SH-SY5Y (cell line): ENCODE measurements around the gene ENDOG.

Source experiments
- GATA2 ChIP-seq: IDR thresholded peaks from 2 replicates; pipeline ENCODE4 v1.6.1; 2011; ENCODE audit warnings: mild to moderate bottlenecking, low read depth, low read length
- GATA3 ChIP-seq: IDR thresholded peaks from 2 replicates; pipeline ENCODE4 v1.6.1; 2011; ENCODE audit warnings: low read depth, mild to moderate bottlenecking, low read length, moderate library complexity

DNA sequence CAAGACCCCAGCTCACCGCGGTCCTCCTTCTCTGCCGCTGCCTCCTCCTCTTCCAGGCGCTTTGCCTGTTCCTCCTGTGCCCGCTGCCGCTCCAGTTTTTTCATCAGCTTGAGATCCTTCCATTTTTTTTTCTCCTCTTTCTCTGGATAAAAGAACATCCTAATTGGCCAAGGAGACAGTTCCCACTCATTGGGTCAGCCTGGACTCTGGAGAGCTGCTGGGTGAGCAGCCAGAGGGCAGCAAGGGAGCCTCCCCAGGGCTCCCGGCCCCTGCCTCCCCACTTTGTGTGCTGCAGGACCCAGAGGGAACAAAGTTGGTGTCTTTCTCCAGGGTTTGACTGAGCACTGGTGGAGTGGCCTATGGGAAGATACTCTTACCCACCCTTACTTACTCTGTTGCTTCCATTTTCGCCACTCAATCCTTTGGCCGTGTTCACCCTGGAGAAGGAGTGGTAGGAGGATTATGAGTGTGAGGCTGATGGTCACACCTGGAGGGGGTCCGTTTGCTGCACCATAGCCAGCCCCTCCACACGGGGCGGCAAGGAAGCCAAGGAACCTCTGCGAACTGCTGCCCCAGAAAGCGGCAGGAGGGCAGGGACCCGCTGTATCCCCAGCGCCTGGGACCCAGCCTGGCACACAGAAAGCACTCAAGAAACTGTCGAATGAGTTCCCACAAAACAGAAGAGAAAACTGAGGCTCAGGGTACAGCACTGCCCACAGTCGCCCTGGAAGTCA lies 10.6 kb downstream of the ENDOG start:
- TF ChIP-seq GATA3 (no peak), GATA2 (no peak)
